ENCODE data around the gene SAFB. TPM values are rescaled to one million over a fixed set of nuclear protein-coding genes. Genes with fewer than 3 reads are reported as not detected.
A peak's percentile ranks its signal among the peaks of the same experiment; 100 is the strongest.

The SAFB gene
- total RNA-seq: 86.4 TPM

- FAIRE-seq (peak; percentile 39), DNase-seq (ENCODE audit: low spot score in 2 of 2) (peak; percentile 91 to 93)
Observed at GRCh38 chr19:5622465-5623396, at the start of gene SAFB, which contains the start of gene SAFB2. TSS of gene SAFB (plus strand) at chr19:5623083. CDS start at chr19:5623206, 123 bp downstream. TSS of gene SAFB2 (minus strand) at chr19:5622776. CDS start at chr19:5622715, 61 bp downstream.

- FAIRE-seq: no peak
- no peak for DNase-seq (ENCODE audit: low spot score in 2 of 2)
Observed at GRCh38 chr19:5575590-5575989, 47.3 kb upstream of the SAFB start.

- DNase-seq (ENCODE audit: low spot score in 2 of 2): peak; percentile 61 to 81
- no peak for FAIRE-seq
Observed at GRCh38 chr19:5578097-5578846, 44.6 kb upstream of the SAFB start.

- FAIRE-seq (no peak), DNase-seq (ENCODE audit: low spot score in 2 of 2) (no peak)
Observed at GRCh38 chr19:5579286-5579685, 43.6 kb upstream of the SAFB start.

- DNase-seq (ENCODE audit: low spot score in 2 of 2): no peak
Observed at GRCh38 chr19:5579697-5580096, 43.2 kb upstream of the SAFB start.

GRCh38 chr19:5580161-5580571 lies 42.7 kb upstream of the SAFB start:
- no peak for DNase-seq (ENCODE audit: low spot score in 2 of 2)
- no peak for FAIRE-seq

More at GRCh38 chr19:5579697-5580096, 43.2 kb upstream of the SAFB start:
- no peak for FAIRE-seq

- FAIRE-seq: no peak
- DNase-seq (ENCODE audit: low spot score in 2 of 2): peak; percentile 59 to 78
Observed at GRCh38 chr19:5585461-5586299, 37.2 kb upstream of the SAFB start.

- FAIRE-seq (no peak), DNase-seq (ENCODE audit: low spot score in 2 of 2) (peak; percentile 64 to 65)
Observed at GRCh38 chr19:5586300-5587070, 36.4 kb upstream of the SAFB start.

GRCh38 chr19:5587071-5587455 lies 35.8 kb upstream of the SAFB start:
- DNase-seq (ENCODE audit: low spot score in 2 of 2): peak in 1 of 2 donors; percentile 21
- FAIRE-seq: no peak

GRCh38 chr19:5587661-5588060 lies 35.2 kb upstream of the SAFB start:
- DNase-seq (ENCODE audit: low spot score in 2 of 2): no peak
- FAIRE-seq: no peak

GRCh38 chr19:5588441-5588840 lies 34.4 kb upstream of the SAFB start:
- DNase-seq (ENCODE audit: low spot score in 2 of 2): peak in 1 of 2 donors; percentile 45
- no peak for FAIRE-seq

- DNase-seq (ENCODE audit: low spot score in 2 of 2) (peak in 1 of 2 donors; percentile 36), FAIRE-seq (no peak)
Observed at GRCh38 chr19:5588906-5589676, 33.8 kb upstream of the SAFB start.

GRCh38 chr19:5590151-5590864 lies 32.6 kb upstream of the SAFB start:
- DNase-seq (ENCODE audit: low spot score in 2 of 2) (peak in 1 of 2 donors; percentile 19), FAIRE-seq (no peak)

- FAIRE-seq (no peak), DNase-seq (ENCODE audit: low spot score in 2 of 2) (peak in 1 of 2 donors; percentile 22)
Observed at GRCh38 chr19:5590865-5591154, 32.1 kb upstream of the SAFB start.

- no peak for DNase-seq (ENCODE audit: low spot score in 2 of 2)
- FAIRE-seq: no peak
Observed at GRCh38 chr19:5591476-5591875, 31.4 kb upstream of the SAFB start.

GRCh38 chr19:5592531-5593342 lies 30.1 kb upstream of the SAFB start:
- FAIRE-seq (no peak), DNase-seq (ENCODE audit: low spot score in 2 of 2) (peak in 1 of 2 donors; percentile 28)

All from frontal cortex (tissue), 4 donors.